Vagina (tissue), 2 donors: ENCODE results near the gene BLACAT1.

Experiments used
- POLR2A ChIP-seq, 2 donors: fragments of 450-650 bp; IDR thresholded peaks; one replicate each; pipeline ENCODE4 v1.6.1; 2017; ENCODE audit warnings: antibody characterized with exemption in 2 of 2, mild to moderate bottlenecking in 2 of 2, moderate library complexity in 2 of 2
- POLR2AphosphoS5 ChIP-seq, 2 donors: sonication (generic); formaldehyde crosslinking; IDR thresholded peaks; one replicate each; pipeline ENCODE4 v1.9.0; 2017; ENCODE audit warnings: antibody characterized with exemption in 2 of 2, mild to moderate bottlenecking in 2 of 2, low read depth in 1 of 2; ENCODE audit not compliant: insufficient read depth in 1 of 2

GRCh38 chr1:205473966-205474365 is 18.1 kb upstream of the BLACAT1 start:
- TF ChIP-seq POLR2A (IDR thresholded peaks at IDR 0.05) (no peak), POLR2AphosphoS5 (IDR thresholded peaks at IDR 0.05; ENCODE audit: insufficient read depth in 1 of 2, low read depth in 1 of 2) (no peak)
